K562 (cell line): ENCODE measurements around the gene MEA1. TPM values are rescaled to one million over a fixed set of nuclear protein-coding genes. Genes with fewer than 3 reads are reported as not detected.

Experiments
- ATF6 ChIP-seq: sonication (generic); formaldehyde crosslinking; IDR thresholded peaks from 2 replicates; pipeline ENCODE4 v1.4.0; 2020; ENCODE audit warnings: mild to moderate bottlenecking, missing genetic modification reagents
- CCAR2 ChIP-seq: fragments of 200-400 bp; formaldehyde crosslinking; IDR thresholded peaks from 2 replicates; pipeline ENCODE4 v1.6.1; 2017; ENCODE audit warnings: mild to moderate bottlenecking, low read depth, low read length
- CEBPB ChIP-seq: fragments of 450-650 bp; IDR thresholded peaks from 2 replicates; pipeline ENCODE4 v1.6.1; 2016; ENCODE audit warnings: missing genetic modification characterization, missing compliant biosample characterization
- CREB5 ChIP-seq: fragments of 250-450 bp; sonication (Bioruptor Pico); IDR thresholded peaks from 2 replicates; pipeline ENCODE4 v1.5.0; 2020; ENCODE audit warnings: mild to moderate bottlenecking
- ELF4 ChIP-seq: fragments of 450-650 bp; formaldehyde crosslinking; IDR thresholded peaks from 2 replicates; pipeline ENCODE4 v1.4.0; 2022; ENCODE audit warnings: missing genetic modification characterization
- FOXK1 ChIP-seq: sonication (generic); formaldehyde crosslinking; IDR thresholded peaks from 2 replicates; pipeline ENCODE4 v1.8.0; 2022; ENCODE audit warnings: missing genetic modification reagents, mild to moderate bottlenecking, borderline replicate concordance
- GTF2B ChIP-seq: IDR thresholded peaks from 2 replicates; pipeline ENCODE4 v1.6.1; 2011; ENCODE audit not compliant: insufficient read length; ENCODE audit errors: extremely low read depth
- GTF2E2 ChIP-seq: fragments of 200-800 bp; sonication (Bioruptor generic); IDR thresholded peaks from 2 replicates; pipeline ENCODE4 v1.6.1; 2016; ENCODE audit warnings: missing genetic modification characterization, missing compliant biosample characterization
- NCOA4 ChIP-seq: fragments of 450-650 bp; IDR thresholded peaks from 2 replicates; pipeline ENCODE4 v1.6.1; 2018; ENCODE audit warnings: mild to moderate bottlenecking; ENCODE audit not compliant: partially characterized antibody
- NFYB ChIP-seq: IDR thresholded peaks from 2 replicates; pipeline ENCODE4 v1.6.1; 2011; ENCODE audit warnings: mild to moderate bottlenecking, moderate library complexity; ENCODE audit not compliant: insufficient read length; ENCODE audit errors: extremely low read depth
- NR1H2 ChIP-seq: sonication (generic); formaldehyde crosslinking; IDR thresholded peaks from 2 replicates; pipeline ENCODE4 v1.4.0; 2020; ENCODE audit warnings: mild to moderate bottlenecking, missing genetic modification reagents
- NR3C1 ChIP-seq: sonication (generic); formaldehyde crosslinking; IDR thresholded peaks from 2 replicates; pipeline ENCODE4 v1.8.1; 2022; ENCODE audit warnings: missing genetic modification reagents
- RCOR1 ChIP-seq, 2 experiments: IDR thresholded peaks; 2 replicates each; pipeline ENCODE4 v1.6.1; 2012; ENCODE audit warnings: low read depth in 2 of 2, low read length in 2 of 2, borderline replicate concordance in 1 of 2, improper control_type of control experiment in 1 of 2
- STAT6 ChIP-seq: sonication (generic); formaldehyde crosslinking; IDR thresholded peaks from 2 replicates; pipeline ENCODE4 v1.8.1; 2023; ENCODE audit warnings: mild to moderate bottlenecking, missing genetic modification reagents
- TAL1 ChIP-seq: fragments of 450-650 bp; IDR thresholded peaks from 2 replicates; pipeline ENCODE4 v1.6.1; 2016; ENCODE audit warnings: mild to moderate bottlenecking
- TARDBP ChIP-seq: fragments of 450-650 bp; IDR thresholded peaks from 2 replicates; pipeline ENCODE4 v1.6.1; 2016
- THRB ChIP-seq: fragments of 450-650 bp; formaldehyde crosslinking; conservative IDR thresholded peaks from 2 replicates; pipeline ENCODE4 v1.4.0; 2022; ENCODE audit warnings: mild to moderate bottlenecking, missing genetic modification characterization
- ZNF165 ChIP-seq: fragments of 250-450 bp; sonication (Bioruptor Pico); IDR thresholded peaks from 2 replicates; pipeline ENCODE4 v1.4.0; 2020; ENCODE audit warnings: borderline replicate concordance
- ZNF232 ChIP-seq: sonication (generic); formaldehyde crosslinking; IDR thresholded peaks from 2 replicates; pipeline ENCODE4 v1.8.0; 2022; ENCODE audit warnings: mild to moderate bottlenecking, missing genetic modification reagents
- ZNF696 ChIP-seq: fragments of 250-450 bp; sonication (Bioruptor Pico); conservative IDR thresholded peaks from 2 replicates; pipeline ENCODE4 v1.4.0; 2020; ENCODE audit warnings: mild to moderate bottlenecking, moderate library complexity
- ZNF707 ChIP-seq: fragments of 250-450 bp; sonication (Bioruptor Pico); conservative IDR thresholded peaks from 2 replicates; pipeline ENCODE4 v1.8.0; 2022; ENCODE audit warnings: inconsistent platforms, mild to moderate bottlenecking, moderate library complexity
- polyA plus RNA-seq, 8 experiments: library from polyadenylated mRNA; depleted of rRNA in 4 of 8; stranded (reverse) in 5 of 8; unstranded in 3 of 8; fragments of >200 nt; fragmentation: Nextera tagmentation in 2 of 8; fragmentation: Illumina TruSeq in 1 of 8; extraction: Ambion mirVana in 2 of 8; extraction: Trizol in 1 of 8; gene quantifications; 2 replicates each; pipeline versions ENCODE4 v1.2.1 to v1.2.3, GENCODE V29; 2011 to 2014; ENCODE audit warnings: inconsistent platforms in 1 of 8, missing spikeins in 1 of 8
- total RNA-seq, 7 experiments: library from RNA; depleted of rRNA in 6 of 7; stranded (reverse); fragments of >200 nt in 6 of 7; fragmentation: Illumina TruSeq in 2 of 7; extraction: Trizol in 2 of 7; gene quantifications; 2 replicates each; pipeline versions ENCODE4 v1.2.1 to v1.2.3, GENCODE V29; 2011 to 2021; ENCODE audit warnings: low replicate concordance in 1 of 7

The MEA1 gene
- total and polyA plus RNA-seq, 9 of the 15 experiments (the other 6 are each of a cell fraction or from before 2014, with no cell fraction given): 86.8 to 210 (median 152) TPM

GRCh38 chr6:42978839-42979522, 34.8 kb downstream of the MEA1 start, which contains the start of gene PEX6 (continued):
- TF ChIP-seq CREB5 (CRISPR knock-in tag) (no peak), STAT6 (no peak), ZNF232 (CRISPR knock-in tag) (no peak), GTF2E2 (tag) (peak; percentile 63; the same call in 1 of the 2 replicates), THRB (CRISPR knock-in tag) (no peak), CEBPB (tag) (0 out of 2 replicates have a peak, but pooled peaks have one; percentile 9), NFYB (no peak), ATF6 (CRISPR knock-in tag) (no peak), ZNF165 (CRISPR knock-in tag) (no peak), TAL1 (no peak), ZNF696 (CRISPR knock-in tag) (no peak), FOXK1 (0 out of 2 replicates have a peak, but pooled peaks have one; percentile 47), NR1H2 (CRISPR knock-in tag) (no peak), RCOR1 (IDR thresholded peaks at IDR 0.05; ENCODE audit: borderline replicate concordance in 1 of 2, low read depth in 2 of 2, low read length in 2 of 2) (peak in 1 of 2 experiments; percentile 12; a peak in 1 of 4 replicates), TARDBP (0 out of 2 replicates have a peak, but pooled peaks have one; percentile 34), NR3C1 (no peak), CCAR2 (no peak), NCOA4 (no peak), GTF2B (peak; percentile 54), ELF4 (CRISPR knock-in tag) (peak; percentile 2; the same call in 1 of the 2 replicates), ZNF707 (CRISPR knock-in tag) (no peak)
